ENCODE results near the gene AHI1. TPM values are rescaled to one million over a fixed set of nuclear protein-coding genes. Genes with fewer than 3 reads are reported as not detected.

The AHI1 gene
- total and polyA plus RNA-seq, 2 donors (not counting 1 experiment from before 2014, with no cell fraction given): 8.3 to 61.7 TPM

GRCh38 chr6:135257631-135258405 lies 239.7 kb downstream of the AHI1 start:
- Histone ChIP-seq H3K9me3 (ENCODE audit: control extremely low read depth in 1 of 3, control insufficient read depth in 2 of 3, insufficient read depth in 1 of 3, low read length in 2 of 3) (no peaks in the 10 kb centered on the region), H3K27me3 (replicated peaks in 1 of 4; ENCODE audit: control extremely low read depth in 1 of 4, control insufficient read depth in 3 of 4, insufficient read depth in 4 of 4, low read length in 3 of 4) (no peaks in the 10 kb centered on the region), H3K27ac (ENCODE audit: low read length in 2 of 2) (no peak overlapping the region), H3K4me3 (ENCODE audit: control extremely low read depth in 1 of 5, extremely low read depth in 1 of 5, insufficient read depth in 1 of 5, low read depth in 2 of 5, low read length in 4 of 5) (no peak overlapping the region), H2AFZ (ENCODE audit: insufficient read depth, low read depth, low read length, poor library complexity, severe bottlenecking) (no peak overlapping the region), H3K9ac (ENCODE audit: low read length) (no peak overlapping the region), H3K79me2 (ENCODE audit: control insufficient read depth, insufficient read depth, low read length) (no peaks in the 10 kb centered on the region), H4K20me1 (ENCODE audit: control insufficient read depth, insufficient read depth, low read length, poor library complexity, severe bottlenecking) (no peaks in the 10 kb centered on the region), H3K4me2 (replicated peaks; ENCODE audit: low read depth, low read length, poor library complexity, severe bottlenecking) (no peak overlapping the region), H3K36me3 (replicated peaks in 1 of 2; ENCODE audit: control extremely low read depth in 1 of 2, control insufficient read depth in 1 of 2, extremely low read depth in 1 of 2, insufficient read depth in 2 of 2, low read length in 1 of 2) (no peaks in the 10 kb centered on the region), H3K4me1 (ENCODE audit: control insufficient read depth in 2 of 2, insufficient read depth in 2 of 2, low read length in 2 of 2) (no peaks in the 10 kb centered on the region)
- H3K9me3 Mint-ChIP-seq (ENCODE audit: insufficient read depth): no peaks in the 10 kb centered on the region
- no peak overlapping the region for H3K27ac Mint-ChIP-seq
- TF ChIP-seq EZH2 (IDR thresholded peaks at IDR 0.05; ENCODE audit: borderline replicate concordance, insufficient read depth, low read depth, low read length, poor library complexity, severe bottlenecking) (no peak), CTCF (IDR thresholded peaks at IDR 0.05) (no peak)
- ChIA-PET CTCF (interaction anchor here (1.2 to 1.4 kb wide), 3 partner anchors 23 to 115 kb away, joined by 3 read pairs; no protein-coding TSS in a partner anchor), POLR2A (no interaction called here)
- no peak overlapping the region for H3K4me3 Mint-ChIP-seq
- no peak for ATAC-seq (ENCODE audit: low read depth)
- no peaks in the 10 kb centered on the region for H3K4me1 Mint-ChIP-seq
- intact Hi-C loops (cut with micrococcal nuclease): no loop called here
- 89% methylated on average over 1 of the region's 2 CpGs for WGBS (ENCODE audit: insufficient coverage)
- peaks cover 4% of the 10 kb centered on the region for H3K27me3 Mint-ChIP-seq
- no peak for DNase-seq

GRCh38 chr6:135256866-135257265 lies 240.7 kb downstream of the AHI1 start:
- CTCF ChIA-PET: interaction anchor here (1.3 kb wide), 1 partner anchor 112 kb away, joined by 3 read pairs; no protein-coding TSS in a partner anchor
- intact Hi-C loops (cut with micrococcal nuclease): no loop called here
- POLR2A ChIA-PET: no interaction called here

More at GRCh38 chr6:135256866-135257265, 240.7 kb downstream of the AHI1 start:
- Histone ChIP-seq H3K4me3 (ENCODE audit: control extremely low read depth in 1 of 5, extremely low read depth in 1 of 5, insufficient read depth in 1 of 5, low read depth in 2 of 5, low read length in 4 of 5) (no peak overlapping the region), H3K36me3 (replicated peaks in 1 of 2; ENCODE audit: control extremely low read depth in 1 of 2, control insufficient read depth in 1 of 2, extremely low read depth in 1 of 2, insufficient read depth in 2 of 2, low read length in 1 of 2) (no peaks in the 10 kb centered on the region), H4K20me1 (ENCODE audit: control insufficient read depth, insufficient read depth, low read length, poor library complexity, severe bottlenecking) (no peaks in the 10 kb centered on the region), H3K4me1 (ENCODE audit: control insufficient read depth in 2 of 2, insufficient read depth in 2 of 2, low read length in 2 of 2) (no peaks in the 10 kb centered on the region), H3K27me3 (replicated peaks in 1 of 4; ENCODE audit: control extremely low read depth in 1 of 4, control insufficient read depth in 3 of 4, insufficient read depth in 4 of 4, low read length in 3 of 4) (no peaks in the 10 kb centered on the region), H3K79me2 (ENCODE audit: control insufficient read depth, insufficient read depth, low read length) (no peaks in the 10 kb centered on the region), H2AFZ (ENCODE audit: insufficient read depth, low read depth, low read length, poor library complexity, severe bottlenecking) (no peak overlapping the region), H3K9ac (ENCODE audit: low read length) (no peak overlapping the region), H3K27ac (ENCODE audit: low read length in 2 of 2) (no peak overlapping the region), H3K4me2 (replicated peaks; ENCODE audit: low read depth, low read length, poor library complexity, severe bottlenecking) (no peak overlapping the region), H3K9me3 (ENCODE audit: control extremely low read depth in 1 of 3, control insufficient read depth in 2 of 3, insufficient read depth in 1 of 3, low read length in 2 of 3) (no peaks in the 10 kb centered on the region)
- H3K27me3 Mint-ChIP-seq: peaks cover 4% of the 10 kb centered on the region
- H3K9me3 Mint-ChIP-seq (ENCODE audit: insufficient read depth): no peaks in the 10 kb centered on the region
- no peak overlapping the region for H3K4me3 Mint-ChIP-seq
- DNase-seq: no peak
- no peak for ATAC-seq (ENCODE audit: low read depth)
- TF ChIP-seq EZH2 (IDR thresholded peaks at IDR 0.05; ENCODE audit: borderline replicate concordance, insufficient read depth, low read depth, low read length, poor library complexity, severe bottlenecking) (no peak), CTCF (IDR thresholded peaks at IDR 0.05) (no peak)
- H3K27ac Mint-ChIP-seq: no peak overlapping the region
- no peaks in the 10 kb centered on the region for H3K4me1 Mint-ChIP-seq
- 80% methylated on average over 1 of the region's 4 CpGs for WGBS (ENCODE audit: insufficient coverage)

Data from B cell (primary cell).